Myocyte (in vitro differentiated cells): Measurements from ENCODE around the gene SPATC1L. TPM values are rescaled to one million over a fixed set of nuclear protein-coding genes. Genes with fewer than 3 reads are reported as not detected.

ENCODE experiments used
- DNase-seq: peaks from one replicate; pipeline ENCODE4 v3.0.0-alpha.2; 2012; ENCODE audit warnings: low read depth
- total RNA-seq: library from RNA; depleted of rRNA; stranded (reverse); fragments of >200 nt; gene quantifications from 2 replicates; pipeline ENCODE4 v1.2.3, GENCODE V29; 2014

The SPATC1L gene
- total RNA-seq, 1 donor from 2014 or later: 16.8 TPM

DNA sequence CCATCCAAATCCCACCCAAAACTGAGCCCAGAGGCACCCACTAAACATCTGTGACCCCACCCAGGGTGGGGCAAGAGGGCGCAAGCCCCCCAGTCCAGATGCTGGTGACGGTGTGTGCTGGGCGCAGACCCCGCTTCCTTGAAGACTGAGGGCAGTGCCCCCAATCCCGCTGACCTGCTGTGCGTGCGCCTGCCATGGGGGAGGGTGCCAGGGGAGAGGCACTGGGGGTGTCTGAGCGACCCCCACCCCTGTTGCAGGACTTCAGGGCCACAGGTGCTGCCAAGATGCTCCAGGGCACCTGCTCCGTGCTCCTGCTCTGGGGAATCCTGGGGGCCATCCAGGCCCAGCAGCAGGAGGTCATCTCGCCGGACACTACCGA, 73.1 kb downstream of the SPATC1L start:
- DNase-seq: no peak

Other genes with a start within 250 kb of the SPATC1L start
- 678 and 866 TPM in 2 replicates for gene COL6A1, start 202.7 kb downstream of the SPATC1L start, total RNA-seq
- gene COL6A2, start 86.3 kb downstream of the SPATC1L start, total RNA-seq: 941 and 998 TPM in 2 replicates
- gene FTCD, start 28.9 kb downstream of the SPATC1L start, total RNA-seq: 0.37 TPM in 1 of 2 replicates, not detected in the other
- 116 and 211 TPM in 2 replicates for gene LSS, start 44.3 kb upstream of the SPATC1L start, total RNA-seq
- 85.4 and 103 TPM in 2 replicates for gene MCM3AP, start 101.2 kb upstream of the SPATC1L start, total RNA-seq
- 21.5 and 31.5 TPM in 2 replicates for gene YBEY, start 101.9 kb upstream of the SPATC1L start, total RNA-seq
- 1.2 and 1.7 TPM in 2 replicates for gene C21orf58, start 139.4 kb upstream of the SPATC1L start, total RNA-seq
- gene PCNT, start 139.7 kb upstream of the SPATC1L start, total RNA-seq: 32.2 and 40.8 TPM in 2 replicates